T-cell (primary cell): ENCODE measurements around the gene DIPK2A. TPM values are rescaled to one million over a fixed set of nuclear protein-coding genes. Genes with fewer than 3 reads are reported as not detected.

Experiments used
- ATAC-seq, 4 experiments: fragments of 200-7000 bp in 3 of 4; fragments of 150-1000 bp in 1 of 4; cut with Tn5 transposase; replicated peaks in 1 of 4; 1 replicate in 3 of 4; 2 replicates in 1 of 4; pipeline ENCODE4 v1.10.0; 2021; ENCODE audit warnings: moderate library complexity in 3 of 4, mild to moderate bottlenecking in 2 of 4, moderate number of reproducible peaks in 1 of 4
- CTCF ChIA-PET, 2 donors: fragments of 300-600 bp; sonication (Branson Sonifier 250); formaldehyde crosslinking; loops; one replicate each; lab custom pipeline; 2022; ENCODE audit warnings: antibody characterized with exemption in 2 of 2; lab: Charles Lee
- POLR2A ChIA-PET, 2 donors: fragments of 300-600 bp; sonication (Branson Sonifier 250); formaldehyde crosslinking; loops; one replicate each; lab custom pipeline; 2022; ENCODE audit warnings: antibody characterized with exemption in 2 of 2; lab: Charles Lee
- DNase-seq, 35 experiments: peaks; one replicate each; pipeline versions ENCODE4 v3.0.0 to v3.0.0-alpha.2; 2013 to 2023
- H3K27ac ChIP-seq: one replicate; pipeline ENCODE4 v1.5.1; 2013; ENCODE audit warnings: low read length
- H3K27me3 ChIP-seq, 2 experiments: replicated peaks in 1 of 2; 1 replicate in 1 of 2; 2 replicates in 1 of 2; pipeline versions ENCODE4 v1.6.1 to v1.7.0; 2013; ENCODE audit warnings: low read length in 1 of 2, mixed read lengths in 1 of 2; ENCODE audit not compliant: control insufficient read depth in 2 of 2, insufficient read depth in 2 of 2; ENCODE audit errors: extremely low read depth in 1 of 2
- H3K36me3 ChIP-seq, 2 donors: 1 replicate in 1 of 2; 2 replicates in 1 of 2; pipeline versions ENCODE4 v1.6.1 to v1.7.0; 2013; ENCODE audit warnings: low read length in 1 of 2; ENCODE audit not compliant: control insufficient read depth in 2 of 2, insufficient read depth in 1 of 2; ENCODE audit errors: extremely low read depth in 1 of 2
- H3K4me1 ChIP-seq, 2 experiments: 1 replicate in 1 of 2; 2 replicates in 1 of 2; pipeline versions ENCODE4 v1.6.1 to v1.7.0; 2013; ENCODE audit warnings: low read length in 2 of 2, mixed read lengths in 1 of 2; ENCODE audit not compliant: insufficient read depth in 2 of 2, control insufficient read depth in 1 of 2; ENCODE audit errors: extremely low read depth in 1 of 2
- H3K4me3 ChIP-seq, 2 donors: 1 replicate in 1 of 2; 2 replicates in 1 of 2; pipeline versions ENCODE4 v1.5.1 to v1.7.0; 2013; ENCODE audit warnings: mild to moderate bottlenecking in 2 of 2, low read length in 1 of 2, moderate library complexity in 1 of 2; ENCODE audit not compliant: control insufficient read depth in 1 of 2; ENCODE audit errors: extremely low read depth in 1 of 2
- H3K9me3 ChIP-seq: 2 replicates; pipeline ENCODE4 v1.7.0; 2013
- H3K27ac Mint-ChIP-seq, 2 donors: one replicate each; pipeline ENCODE4 v1.8.0; 2020 to 2021; ENCODE audit warnings: mild to moderate bottlenecking in 2 of 2, mixed read lengths in 2 of 2
- H3K27me3 Mint-ChIP-seq, 2 donors: one replicate each; pipeline ENCODE4 v1.8.0; 2021 to 2022; ENCODE audit warnings: mixed read lengths in 2 of 2
- H3K36me3 Mint-ChIP-seq: one replicate; pipeline ENCODE4 v1.8.0; 2021; ENCODE audit warnings: mixed read lengths
- H3K4me1 Mint-ChIP-seq, 3 donors: one replicate each; pipeline ENCODE4 v1.8.0; 2020 to 2022; ENCODE audit warnings: mixed read lengths in 3 of 3, mild to moderate bottlenecking in 1 of 3
- H3K4me3 Mint-ChIP-seq, 3 donors: one replicate each; pipeline ENCODE4 v1.8.0; 2020 to 2022; ENCODE audit warnings: mild to moderate bottlenecking in 3 of 3, mixed read lengths in 3 of 3, moderate library complexity in 3 of 3
- H3K9me3 Mint-ChIP-seq, 3 donors: one replicate each; pipeline ENCODE4 v1.8.0; 2020 to 2022; ENCODE audit warnings: mixed read lengths in 3 of 3
- WGBS: methylation state at CpG from one replicate; pipeline ENCODE4 v1.1.5; 2013; ENCODE audit warnings: missing lambda C conversion rate; ENCODE audit not compliant: insufficient coverage; 5-methylcytosine and 5-hydroxymethylcytosine counted together
- total RNA-seq, 35 experiments: library from RNA in 6 of 35; stranded (reverse) in 6 of 35; fragments of 120-200 nt in 1 of 35; gene quantifications; one replicate each; pipeline versions ENCODE4 v1.2.1 to v1.2.4 and lab custom pipeline; 2013 to 2026

The DIPK2A gene
- total RNA-seq, 5 donors from 2014 or later (not counting 1 experiment from before 2014, with no cell fraction given), result 15.7 to 23.1 (median 19.3) TPM

GRCh38 chr3:143991713-143992112, 20.1 kb downstream of the DIPK2A start:
- H3K27ac ChIP-seq, result no peak overlapping the region
- H3K4me3 Mint-ChIP-seq, result no peak overlapping the region
- no peaks in the 10 kb centered on the region for H3K4me1 ChIP-seq
- H3K36me3 Mint-ChIP-seq, result peaks cover 46% of the 10 kb centered on the region
- no peaks in the 10 kb centered on the region for H3K9me3 ChIP-seq
- peaks cover 16 to 24% (median 23%) of the 10 kb centered on the region in 3 donors for H3K4me1 Mint-ChIP-seq
- H3K27me3 ChIP-seq, result no peaks in the 10 kb centered on the region
- no peak overlapping the region for H3K27ac Mint-ChIP-seq
- no peak for ATAC-seq
- no peaks in the 10 kb centered on the region for H3K9me3 Mint-ChIP-seq
- peaks cover 0 to 20% of the 10 kb centered on the region in 2 donors for H3K36me3 ChIP-seq
- ChIA-PET POLR2A (no interaction called here), CTCF (no interaction called here)
- H3K27me3 Mint-ChIP-seq, result no peaks in the 10 kb centered on the region
- no peak for DNase-seq
- WGBS, result no CpG with 5 or more reads among the region's 1 CpG
- no peak overlapping the region for H3K4me3 ChIP-seq

- H3K9me3 ChIP-seq, result no peaks in the 10 kb centered on the region
- peaks cover 19% of the 10 kb centered on the region for H3K36me3 Mint-ChIP-seq
- H3K27me3 ChIP-seq, result no peaks in the 10 kb centered on the region
- peaks cover 0 to 1% of the 10 kb centered on the region in 2 donors for H3K36me3 ChIP-seq
- H3K9me3 Mint-ChIP-seq, result no peaks in the 10 kb centered on the region
- ATAC-seq (no peak), DNase-seq (peak in 1 of 35 experiments; percentile 1)
- H3K4me3 Mint-ChIP-seq, result no peak overlapping the region
- H3K4me3 ChIP-seq, result no peak overlapping the region
- POLR2A ChIA-PET, result no interaction called here
- no peaks in the 10 kb centered on the region for H3K4me1 Mint-ChIP-seq
- no CpG with 5 or more reads among the region's 6 CpGs for WGBS
- H3K27me3 Mint-ChIP-seq, result no peaks in the 10 kb centered on the region
- H3K27ac Mint-ChIP-seq, result no peak overlapping the region
- CTCF ChIA-PET, result no interaction called here
- H3K27ac ChIP-seq, result no peak overlapping the region
- H3K4me1 ChIP-seq, result no peaks in the 10 kb centered on the region
Measured at GRCh38 chr3:143998266-143998665, 26.6 kb downstream of the DIPK2A start.

GRCh38 chr3:144003051-144003450, 31.4 kb downstream of the DIPK2A start:
- H3K27me3 ChIP-seq, result no peaks in the 10 kb centered on the region
- H3K27me3 Mint-ChIP-seq, result no peaks in the 10 kb centered on the region
- no peak overlapping the region for H3K27ac Mint-ChIP-seq
- peaks cover 10% of the 10 kb centered on the region for H3K36me3 Mint-ChIP-seq
- WGBS, result no CpG with 5 or more reads among the region's 1 CpG
- H3K4me1 Mint-ChIP-seq, result no peaks in the 10 kb centered on the region
- no peak overlapping the region for H3K27ac ChIP-seq
- DNase-seq, result no peak
- H3K9me3 ChIP-seq, result no peaks in the 10 kb centered on the region
- no peak overlapping the region for H3K4me3 ChIP-seq
- no peaks in the 10 kb centered on the region for H3K9me3 Mint-ChIP-seq
- H3K4me3 Mint-ChIP-seq, result no peak overlapping the region
- ChIA-PET POLR2A (no interaction called here), CTCF (interaction anchor here in 1 of 2 donors (0.5 kb wide), 1 partner anchor 31 kb away, joined by 9 read pairs; the partner anchor contains the start of gene DIPK2A)
- H3K36me3 ChIP-seq, result no peaks in the 10 kb centered on the region
- no peak for ATAC-seq
- H3K4me1 ChIP-seq, result no peaks in the 10 kb centered on the region

GRCh38 chr3:144010371-144010770, 38.7 kb downstream of the DIPK2A start:
- no peaks in the 10 kb centered on the region for H3K36me3 ChIP-seq
- 90% methylated on average over 2 of the region's 4 CpGs for WGBS
- no peak overlapping the region for H3K4me3 Mint-ChIP-seq

GRCh38 chr3:144011251-144011799, 39.7 kb downstream of the DIPK2A start:
- H3K9me3 ChIP-seq, result no peaks in the 10 kb centered on the region
- Mint-ChIP-seq H3K27me3 (no peaks in the 10 kb centered on the region), H3K36me3 (no peaks in the 10 kb centered on the region), H3K9me3 (no peaks in the 10 kb centered on the region), H3K4me1 (no peaks in the 10 kb centered on the region), H3K4me3 (no peak overlapping the region), H3K27ac (no peak overlapping the region)
- H3K27ac ChIP-seq, result no peak overlapping the region
- CTCF ChIA-PET, result no interaction called here
- no peaks in the 10 kb centered on the region for H3K4me1 ChIP-seq
- H3K4me3 ChIP-seq, result no peak overlapping the region
- H3K36me3 ChIP-seq, result no peaks in the 10 kb centered on the region
- DNase-seq, result no peak
- ATAC-seq, result no peak
- POLR2A ChIA-PET, result no interaction called here
- WGBS, result no CpG with 5 or more reads among the region's 3 CpGs
- H3K27me3 ChIP-seq, result no peaks in the 10 kb centered on the region

More at GRCh38 chr3:144010371-144010770, 38.7 kb downstream of the DIPK2A start:
- ATAC-seq, result no peak
- Histone ChIP-seq H3K4me3 (no peak overlapping the region), H3K4me1 (no peaks in the 10 kb centered on the region), H3K9me3 (no peaks in the 10 kb centered on the region), H3K27ac (no peak overlapping the region), H3K27me3 (no peaks in the 10 kb centered on the region)
- ChIA-PET POLR2A (no interaction called here), CTCF (no interaction called here)
- no peaks in the 10 kb centered on the region for H3K9me3 Mint-ChIP-seq
- DNase-seq, result no peak
- no peaks in the 10 kb centered on the region for H3K4me1 Mint-ChIP-seq
- no peak overlapping the region for H3K27ac Mint-ChIP-seq
- H3K36me3 Mint-ChIP-seq, result no peaks in the 10 kb centered on the region
- H3K27me3 Mint-ChIP-seq, result no peaks in the 10 kb centered on the region

- Histone ChIP-seq H3K4me3 (no peak overlapping the region), H3K4me1 (no peaks in the 10 kb centered on the region), H3K27me3 (no peaks in the 10 kb centered on the region), H3K27ac (no peak overlapping the region), H3K36me3 (no peaks in the 10 kb centered on the region), H3K9me3 (no peaks in the 10 kb centered on the region)
- WGBS, result no CpG with 5 or more reads among the region's 3 CpGs
- H3K36me3 Mint-ChIP-seq, result no peaks in the 10 kb centered on the region
- peaks cover 0 to 4% (median 0%) of the 10 kb centered on the region in 3 donors for H3K9me3 Mint-ChIP-seq
- DNase-seq, result no peak
- CTCF ChIA-PET, result no interaction called here
- no peaks in the 10 kb centered on the region for H3K27me3 Mint-ChIP-seq
- no peak for ATAC-seq
- POLR2A ChIA-PET, result no interaction called here
- H3K4me3 Mint-ChIP-seq, result no peak overlapping the region
- H3K27ac Mint-ChIP-seq, result no peak overlapping the region
- H3K4me1 Mint-ChIP-seq, result no peaks in the 10 kb centered on the region
Measured at GRCh38 chr3:144015133-144015532, 43.5 kb downstream of the DIPK2A start.

- ChIA-PET CTCF (no interaction called here), POLR2A (no interaction called here)
- H3K4me3 Mint-ChIP-seq, result no peak overlapping the region
- no peaks in the 10 kb centered on the region for H3K9me3 ChIP-seq
- no peak overlapping the region for H3K27ac ChIP-seq
- H3K36me3 Mint-ChIP-seq, result peaks cover 3% of the 10 kb centered on the region
- WGBS, result no CpG with 5 or more reads among the region's 1 CpG
- no peaks in the 10 kb centered on the region for H3K27me3 Mint-ChIP-seq
- no peak overlapping the region for H3K4me3 ChIP-seq
- H3K27ac Mint-ChIP-seq, result no peak overlapping the region
- no peaks in the 10 kb centered on the region for H3K4me1 Mint-ChIP-seq
- no peaks in the 10 kb centered on the region for H3K36me3 ChIP-seq
- H3K27me3 ChIP-seq, result no peaks in the 10 kb centered on the region
- H3K9me3 Mint-ChIP-seq, result peaks cover 0 to 4% (median 3%) of the 10 kb centered on the region in 3 donors
- no peak for DNase-seq
- no peak for ATAC-seq
- no peaks in the 10 kb centered on the region for H3K4me1 ChIP-seq
Measured at GRCh38 chr3:144018776-144019175, 47.2 kb downstream of the DIPK2A start.
